DMS79 treated with DMSO at 0.1 percent for 48 hours (cell line): ENCODE data around the gene PTGIR.

Experiments used
- DNase-seq: peaks from one replicate; lab custom pipeline; 2025; lab: John Stamatoyannopoulos, UW

PTGIR gene

DNA sequence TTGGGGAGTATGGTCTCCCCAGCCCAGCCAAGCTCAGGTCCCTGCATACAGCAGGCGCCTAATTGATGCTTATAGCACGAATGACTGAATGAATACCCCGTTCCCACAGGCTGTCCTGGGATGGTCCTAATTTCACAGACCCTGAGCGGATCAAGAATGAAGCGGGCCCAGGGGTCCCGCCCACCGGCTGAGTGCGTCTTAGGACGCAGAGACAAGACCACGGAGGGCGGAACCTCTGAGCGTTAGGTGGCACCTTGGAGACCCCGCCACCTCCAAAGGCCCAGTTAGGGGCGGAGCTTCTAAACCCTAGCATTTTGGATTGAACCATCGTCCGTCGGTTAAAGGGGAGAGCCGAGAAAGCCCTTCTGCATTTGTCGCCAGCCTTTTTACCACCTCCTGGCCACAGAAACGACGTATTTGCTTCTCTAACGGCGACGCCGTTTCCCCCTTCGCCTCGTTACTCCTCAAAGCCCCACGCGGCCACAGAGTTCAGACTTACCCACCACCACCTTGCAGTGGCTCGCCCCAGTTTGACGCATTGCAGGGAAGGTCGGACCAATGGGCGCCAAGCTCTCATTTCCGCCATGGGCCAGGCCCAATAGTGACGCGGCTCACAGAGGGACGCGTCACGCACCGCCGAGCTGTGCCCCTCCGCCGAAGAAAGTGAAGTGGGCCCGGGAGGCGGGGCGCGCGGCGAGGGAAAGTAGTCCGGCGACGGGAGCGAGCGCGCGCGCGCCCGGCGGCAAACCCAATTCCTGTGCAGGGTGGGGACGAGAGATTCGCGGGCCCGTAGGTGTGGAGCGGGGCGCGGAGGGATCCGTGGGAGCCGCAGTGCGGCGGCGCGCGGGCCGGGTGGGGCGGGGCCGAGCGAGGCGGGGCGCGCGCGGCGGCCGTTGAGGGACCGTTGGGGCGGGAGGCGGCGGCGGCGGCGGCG lies 24.2 kb downstream of the PTGIR start:
- DNase-seq: peak; percentile 93

GRCh38 chr19:46599716-46600373 lies 25.0 kb downstream of the PTGIR start:
- DNase-seq: peak; percentile 35

DNA sequence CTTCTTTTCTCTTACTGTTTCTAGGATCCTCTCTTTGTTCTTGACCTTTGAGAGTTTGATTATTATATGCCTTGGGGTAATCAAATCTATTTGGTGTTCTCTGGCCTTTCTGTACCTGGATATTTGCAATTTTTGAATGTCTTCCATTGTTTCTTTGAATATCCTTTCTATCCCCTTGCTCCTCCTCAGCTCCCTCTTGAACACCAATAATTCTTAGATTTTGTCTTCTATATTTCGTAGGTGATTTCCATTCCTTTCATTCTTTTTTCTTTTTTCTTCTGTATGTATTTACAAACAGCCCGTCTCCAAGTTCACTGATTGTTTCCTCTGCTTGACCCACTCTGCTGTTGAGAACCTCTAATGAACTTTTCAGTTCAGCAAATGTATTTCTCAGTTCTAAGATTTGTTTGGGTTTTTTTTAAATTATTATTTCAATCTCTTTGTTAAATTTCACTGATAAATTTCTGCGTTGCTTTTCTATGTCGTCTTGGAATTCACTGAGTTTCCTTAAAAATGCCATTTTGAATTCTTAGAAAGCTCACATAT lies 26.4 kb downstream of the PTGIR start:
- no peak for DNase-seq

DNA sequence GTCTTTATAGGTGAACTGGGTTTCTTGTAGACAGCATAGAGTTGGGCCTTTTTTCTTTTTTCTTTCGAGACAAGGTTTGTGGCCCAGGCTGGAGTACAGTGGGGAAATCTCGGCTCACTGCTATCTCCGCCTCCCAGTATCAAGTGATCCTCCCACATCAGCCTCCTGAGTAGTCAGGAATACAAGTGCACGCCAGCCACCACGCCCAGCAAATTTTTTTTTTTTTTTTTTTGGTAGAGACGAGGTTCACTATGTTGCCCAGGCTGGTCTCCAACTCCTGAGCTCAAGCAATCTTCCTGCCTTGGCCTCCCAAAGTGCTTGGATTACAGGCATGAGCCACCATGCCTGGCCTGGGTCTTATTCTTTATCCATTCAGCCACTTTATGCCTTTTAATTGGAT lies 28.9 kb downstream of the PTGIR start:
- DNase-seq: no peak

GRCh38 chr19:46591870-46592269 lies 33.0 kb downstream of the PTGIR start:
- DNase-seq: no peak

DNA sequence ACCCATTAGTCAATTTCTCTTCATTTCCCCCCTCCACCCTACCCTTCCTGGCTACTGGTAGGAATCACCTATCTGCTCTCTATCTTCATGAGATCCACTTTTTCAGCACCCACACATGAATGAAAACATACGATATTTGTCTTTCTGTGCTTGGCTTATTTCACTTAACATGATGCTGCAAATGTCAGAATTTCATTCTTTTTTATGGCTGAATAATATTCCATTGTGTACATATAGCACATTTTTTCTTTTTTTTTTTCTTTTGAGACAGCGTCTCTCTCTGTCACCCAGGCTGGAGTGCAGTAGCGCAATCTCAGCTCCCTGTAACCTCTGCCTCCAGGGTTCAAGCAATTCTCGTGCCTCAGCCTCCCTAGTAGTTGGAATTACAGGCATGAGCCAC lies 33.6 kb downstream of the PTGIR start:
- DNase-seq: no peak

DNA sequence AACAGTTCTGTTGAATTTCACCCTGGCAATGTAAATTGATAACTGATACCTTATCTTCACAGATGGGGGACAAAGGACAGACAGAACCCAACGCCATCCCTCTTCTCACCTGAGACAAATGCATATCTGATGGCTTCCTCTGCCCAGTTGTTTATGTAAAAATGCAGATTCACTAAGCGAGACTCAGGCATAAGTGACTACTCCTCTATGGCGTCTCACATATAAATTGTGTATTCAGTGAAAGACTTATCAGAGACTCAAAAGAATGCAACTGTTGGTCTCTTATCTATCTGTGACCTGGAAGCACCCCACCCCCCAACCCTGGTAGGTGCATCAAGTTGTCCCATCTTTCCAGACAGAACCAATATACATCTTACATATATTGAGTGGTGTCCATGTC lies 37.0 kb downstream of the PTGIR start:
- DNase-seq: no peak

- no peak for DNase-seq
These were observed 38.6 kb downstream of the PTGIR start for GRCh38 chr19:46586294-46586693.

GRCh38 chr19:46585539-46585938 lies 39.4 kb downstream of the PTGIR start:
- DNase-seq: no peak

GRCh38 chr19:46580247-46580646 lies 44.6 kb downstream of the PTGIR start:
- DNase-seq: no peak

DNA sequence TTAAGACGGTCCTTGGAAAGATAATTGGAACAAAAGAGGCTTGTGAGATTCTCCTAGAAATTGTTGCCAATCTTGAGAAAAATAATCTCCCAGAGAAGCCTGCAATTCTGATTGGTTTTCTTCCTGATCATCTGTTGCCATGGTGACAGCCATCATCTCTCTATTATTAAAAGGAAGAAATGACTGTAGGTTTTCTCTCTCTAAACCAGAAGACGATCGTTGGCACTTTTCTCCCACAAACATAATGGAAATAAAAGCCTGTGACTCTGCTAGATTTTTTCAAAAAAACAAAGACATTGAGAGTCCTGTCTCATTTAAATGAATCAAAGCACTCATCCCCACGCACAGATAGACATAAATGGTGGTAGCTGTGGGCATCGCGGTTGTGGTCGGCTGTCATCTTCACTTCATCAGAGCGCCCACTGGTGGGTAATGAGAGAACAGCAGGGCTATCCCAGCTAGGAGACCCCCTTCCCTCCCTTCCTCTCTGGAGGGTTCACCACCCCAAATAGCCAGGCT lies 45.5 kb downstream of the PTGIR start:
- no peak for DNase-seq

GRCh38 chr19:46578450-46578849 lies 46.4 kb downstream of the PTGIR start:
- no peak for DNase-seq

GRCh38 chr19:46574533-46574932 lies 50.4 kb downstream of the PTGIR start:
- DNase-seq: no peak

DNA sequence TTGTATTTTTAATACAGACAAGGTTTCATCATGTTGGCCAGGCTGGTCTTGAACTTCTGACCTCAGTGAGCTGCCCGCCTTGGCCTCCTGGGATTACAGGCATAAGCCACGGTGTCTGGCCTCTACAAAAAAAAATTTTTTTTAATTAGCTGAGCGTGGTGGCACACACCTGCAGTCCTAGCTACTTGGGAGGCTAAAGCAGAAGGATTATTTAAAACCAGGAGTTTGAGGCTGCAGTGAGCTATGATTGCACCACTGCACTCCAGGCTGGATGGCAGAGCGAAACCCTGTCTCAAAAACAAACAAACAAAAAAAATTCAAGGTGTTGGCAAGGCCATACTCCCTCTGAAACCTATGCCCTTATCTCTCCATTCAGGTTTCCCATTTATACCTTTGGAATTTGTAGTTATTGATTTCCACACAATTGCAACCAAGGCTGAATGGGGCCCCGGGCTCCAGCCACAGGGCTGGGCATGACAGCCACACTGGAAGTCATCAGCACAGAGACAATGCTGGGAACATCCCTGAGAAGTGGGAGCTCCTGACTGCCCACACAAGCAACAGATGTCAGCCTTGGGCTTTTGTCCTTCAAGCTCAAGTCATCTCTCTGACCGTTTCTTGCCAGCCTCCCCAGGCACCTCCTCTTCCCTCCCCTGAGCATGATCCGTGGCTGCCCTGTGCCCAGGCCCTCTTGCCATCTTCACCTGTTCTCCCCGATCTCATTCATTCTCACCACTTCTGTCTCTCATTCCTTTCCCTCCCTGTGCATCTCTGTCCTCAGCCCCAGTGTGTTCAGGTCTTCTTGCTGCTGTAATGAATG lies 51.0 kb downstream of the PTGIR start:
- DNase-seq: no peak

GRCh38 chr19:46571495-46571894 lies 53.4 kb downstream of the PTGIR start:
- no peak for DNase-seq
